ENCODE data around the gene PHF1.

DNA sequence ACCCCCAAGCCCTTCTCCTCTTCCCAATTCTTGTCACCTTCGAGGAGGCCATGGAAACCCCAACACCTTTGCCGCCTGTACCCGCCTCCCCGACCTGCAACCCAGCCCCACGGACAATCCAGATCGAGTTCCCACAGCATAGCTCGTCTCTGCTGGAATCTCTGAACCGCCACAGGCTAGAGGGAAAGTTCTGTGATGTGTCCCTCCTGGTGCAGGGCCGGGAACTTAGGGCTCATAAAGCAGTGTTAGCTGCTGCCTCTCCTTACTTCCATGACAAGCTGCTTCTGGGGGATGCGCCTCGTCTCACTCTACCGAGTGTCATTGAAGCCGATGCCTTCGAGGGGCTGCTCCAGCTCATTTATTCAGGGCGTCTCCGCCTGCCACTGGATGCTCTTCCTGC, 44.2 kb downstream of the PHF1 start:
- TF ChIP-seq, protein P1, sequence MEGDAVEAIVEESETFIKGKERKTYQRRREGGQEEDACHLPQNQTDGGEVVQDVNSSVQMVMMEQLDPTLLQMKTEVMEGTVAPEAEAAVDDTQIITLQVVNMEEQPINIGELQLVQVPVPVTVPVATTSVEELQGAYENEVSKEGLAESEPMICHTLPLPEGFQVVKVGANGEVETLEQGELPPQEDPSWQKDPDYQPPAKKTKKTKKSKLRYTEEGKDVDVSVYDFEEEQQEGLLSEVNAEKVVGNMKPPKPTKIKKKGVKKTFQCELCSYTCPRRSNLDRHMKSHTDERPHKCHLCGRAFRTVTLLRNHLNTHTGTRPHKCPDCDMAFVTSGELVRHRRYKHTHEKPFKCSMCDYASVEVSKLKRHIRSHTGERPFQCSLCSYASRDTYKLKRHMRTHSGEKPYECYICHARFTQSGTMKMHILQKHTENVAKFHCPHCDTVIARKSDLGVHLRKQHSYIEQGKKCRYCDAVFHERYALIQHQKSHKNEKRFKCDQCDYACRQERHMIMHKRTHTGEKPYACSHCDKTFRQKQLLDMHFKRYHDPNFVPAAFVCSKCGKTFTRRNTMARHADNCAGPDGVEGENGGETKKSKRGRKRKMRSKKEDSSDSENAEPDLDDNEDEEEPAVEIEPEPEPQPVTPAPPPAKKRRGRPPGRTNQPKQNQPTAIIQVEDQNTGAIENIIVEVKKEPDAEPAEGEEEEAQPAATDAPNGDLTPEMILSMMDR (IDR thresholded peaks at IDR 0.05), result no peak
- no peak for TF ChIP-seq EZH2 (IDR thresholded peaks at IDR 0.05; ENCODE audit: borderline replicate concordance, insufficient read depth, low read depth, low read length, poor library complexity, severe bottlenecking)

All from B cell (primary cell).